HG03280 (cell line): ENCODE results near the gene MSGN1.
A peak's percentile ranks its signal among the peaks of the same experiment; 100 is the strongest.

Source experiments
- ATAC-seq: cut with Tn5 transposase; IDR thresholded peaks from one replicate; pipeline ENCODE4 v1.9.1; 2021; ENCODE audit warnings: mild to moderate bottlenecking, moderate library complexity; ENCODE audit not compliant: unreplicated experiment

MSGN1 gene

GRCh38 chr2:17846676-17847075 is 30.4 kb downstream of the MSGN1 start:
- ATAC-seq = no peak

DNA sequence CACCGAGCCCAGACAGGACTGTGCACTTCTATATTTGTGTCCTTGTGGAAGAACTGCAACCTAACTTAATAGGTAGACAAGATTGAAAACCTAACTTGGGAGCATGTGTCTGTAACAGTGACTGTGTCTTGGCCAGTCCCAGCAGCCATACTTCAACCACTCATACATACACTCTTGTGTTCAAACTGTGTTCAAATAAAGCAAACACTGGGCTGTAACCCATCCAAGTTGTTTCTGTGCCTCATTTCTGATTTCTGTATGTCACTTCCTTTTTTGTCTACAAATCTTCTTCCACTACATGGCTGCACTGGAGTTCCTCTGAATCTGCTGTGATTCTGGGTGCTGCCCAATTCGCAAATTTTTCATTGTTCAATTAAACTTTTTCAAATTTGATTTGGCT is 31.0 kb downstream of the MSGN1 start:
- no peak for ATAC-seq

GRCh38 chr2:17849275-17849674 is 33.0 kb downstream of the MSGN1 start:
- ATAC-seq = no peak

DNA sequence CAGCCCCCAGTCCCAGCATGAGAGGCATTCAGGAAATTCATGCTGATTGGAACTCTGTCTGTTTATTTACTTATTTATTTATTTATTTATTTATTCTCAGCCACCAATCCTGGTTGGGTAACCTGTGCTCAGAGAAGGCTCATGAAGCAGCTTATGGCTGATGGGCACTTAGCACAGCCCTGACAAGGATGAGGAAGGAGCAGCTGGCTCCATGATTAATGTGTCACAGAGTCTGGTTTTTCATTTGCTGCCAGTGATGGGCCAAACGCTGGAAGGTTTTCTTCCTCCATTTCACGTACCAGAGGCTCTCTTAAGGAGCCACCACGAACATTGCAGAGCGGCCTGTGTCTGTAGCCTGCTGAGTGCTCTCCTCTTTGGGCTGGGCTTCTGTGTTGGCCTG is 33.9 kb downstream of the MSGN1 start:
- ATAC-seq = no peak

- peak; percentile 81 for ATAC-seq
Observed at GRCh38 chr2:17851731-17852585, 35.7 kb downstream of the MSGN1 start.

DNA sequence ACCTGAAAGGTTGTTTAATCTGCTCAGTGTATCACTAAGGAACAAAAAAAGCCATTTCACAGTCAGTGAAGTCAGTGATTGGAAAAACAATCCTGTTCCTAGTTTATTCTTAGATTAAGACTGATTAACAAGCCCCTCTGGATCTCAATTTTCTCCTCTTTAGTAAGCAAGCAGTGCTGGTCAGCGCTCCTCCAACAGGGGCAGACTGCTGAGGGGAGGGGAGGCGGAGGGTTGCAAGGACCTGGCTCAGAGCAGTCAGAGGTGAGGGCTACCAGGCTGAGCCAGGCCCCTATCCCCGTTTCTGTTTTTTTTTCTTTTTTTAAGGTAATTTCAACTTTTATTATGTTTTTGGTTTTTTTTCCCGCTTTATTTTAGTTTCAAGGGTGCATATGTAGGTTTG is 37.5 kb downstream of the MSGN1 start:
- ATAC-seq = no peak

DNA sequence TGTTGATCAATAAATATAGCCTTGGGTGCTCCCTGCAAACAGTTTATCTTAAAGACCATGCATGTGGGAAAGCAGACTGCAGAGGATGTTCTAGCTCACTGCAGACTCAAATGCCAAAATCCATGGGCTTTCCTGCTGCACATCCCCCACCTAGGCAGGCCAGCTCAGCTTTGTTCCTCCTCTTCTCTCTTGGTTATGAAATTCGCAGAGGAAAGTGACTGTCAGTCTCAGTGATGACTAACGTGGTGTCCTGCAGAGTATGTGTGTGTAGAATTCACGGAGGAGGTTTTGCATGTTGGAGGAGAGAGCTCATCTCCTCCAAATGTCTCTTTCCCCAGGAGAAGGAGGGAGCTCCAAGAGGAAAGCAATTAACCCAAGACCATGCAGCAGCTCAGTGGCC is 40.8 kb downstream of the MSGN1 start:
- no peak for ATAC-seq

DNA sequence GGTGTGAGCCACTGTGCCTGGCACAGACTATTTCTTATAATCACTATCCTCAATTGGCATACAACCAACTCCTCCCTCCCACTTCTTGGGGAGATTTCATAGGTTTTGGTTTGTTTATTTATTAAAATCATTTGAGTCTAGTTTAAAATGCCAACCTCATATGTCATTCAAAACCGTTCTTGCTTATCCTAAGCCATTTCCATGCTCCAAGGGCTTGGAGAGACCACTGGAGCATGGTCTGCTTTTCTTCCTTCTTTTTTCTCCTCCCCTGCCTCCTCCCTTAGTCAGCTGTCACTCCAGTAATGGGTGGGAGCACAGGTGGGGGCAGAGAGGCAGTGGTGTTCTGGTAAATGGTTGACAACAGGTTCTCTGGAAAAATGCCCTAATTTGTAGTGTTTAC is 41.8 kb downstream of the MSGN1 start:
- ATAC-seq = no peak

GRCh38 chr2:17863539-17863938 is 47.3 kb downstream of the MSGN1 start:
- no peak for ATAC-seq

GRCh38 chr2:17864676-17865075 is 48.4 kb downstream of the MSGN1 start:
- no peak for ATAC-seq

DNA sequence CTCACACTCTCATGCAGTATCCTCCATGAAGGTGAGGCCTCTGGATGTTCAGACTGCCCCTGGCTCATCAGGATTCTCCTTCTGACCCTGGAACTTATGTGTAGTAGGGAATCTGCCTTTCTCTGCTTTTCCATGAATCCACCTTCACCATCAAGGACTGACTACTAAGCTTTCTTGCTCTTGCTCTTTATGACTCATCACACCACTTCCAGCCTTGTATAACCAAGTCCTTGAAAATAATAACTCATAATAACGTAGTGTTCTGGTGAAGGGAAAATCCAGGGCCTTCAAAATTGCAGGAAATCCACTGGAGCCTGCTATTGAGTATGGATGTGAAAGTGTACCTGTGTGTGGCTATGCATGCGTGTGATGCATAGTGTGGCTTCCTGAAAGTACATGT is 50.9 kb downstream of the MSGN1 start:
- no peak for ATAC-seq
